ENCODE data around the gene LILRB4.
"Not testable (repeated sequence)": the region's sequence is repeated elsewhere in the genome, so short reads cannot be mapped to it uniquely, and the experiment has no call there.

The LILRB4 gene

DNA sequence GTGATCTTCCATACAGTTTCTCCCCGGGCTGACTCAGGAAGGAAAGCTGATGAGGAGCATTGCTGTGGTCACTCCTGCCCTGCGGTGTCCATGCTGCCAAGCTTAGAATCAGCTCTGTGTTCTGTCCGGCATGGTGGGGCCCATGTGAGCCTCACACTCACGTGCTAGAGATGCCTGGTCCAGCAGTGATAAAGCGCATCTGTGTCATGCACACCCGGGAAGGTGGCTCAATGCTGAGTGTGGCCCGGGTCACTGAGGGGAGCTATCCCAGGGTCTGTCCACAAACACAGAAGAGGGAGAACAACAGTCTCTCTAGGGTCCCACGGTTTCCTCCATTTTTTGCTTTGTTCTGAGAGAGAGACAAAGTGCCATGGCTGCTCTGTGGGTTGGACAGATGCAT lies 36.0 kb upstream of the LILRB4 start:
- DNase-seq (ENCODE audit: extremely low read depth, low read depth): no peak
- TF ChIP-seq, protein P1, sequence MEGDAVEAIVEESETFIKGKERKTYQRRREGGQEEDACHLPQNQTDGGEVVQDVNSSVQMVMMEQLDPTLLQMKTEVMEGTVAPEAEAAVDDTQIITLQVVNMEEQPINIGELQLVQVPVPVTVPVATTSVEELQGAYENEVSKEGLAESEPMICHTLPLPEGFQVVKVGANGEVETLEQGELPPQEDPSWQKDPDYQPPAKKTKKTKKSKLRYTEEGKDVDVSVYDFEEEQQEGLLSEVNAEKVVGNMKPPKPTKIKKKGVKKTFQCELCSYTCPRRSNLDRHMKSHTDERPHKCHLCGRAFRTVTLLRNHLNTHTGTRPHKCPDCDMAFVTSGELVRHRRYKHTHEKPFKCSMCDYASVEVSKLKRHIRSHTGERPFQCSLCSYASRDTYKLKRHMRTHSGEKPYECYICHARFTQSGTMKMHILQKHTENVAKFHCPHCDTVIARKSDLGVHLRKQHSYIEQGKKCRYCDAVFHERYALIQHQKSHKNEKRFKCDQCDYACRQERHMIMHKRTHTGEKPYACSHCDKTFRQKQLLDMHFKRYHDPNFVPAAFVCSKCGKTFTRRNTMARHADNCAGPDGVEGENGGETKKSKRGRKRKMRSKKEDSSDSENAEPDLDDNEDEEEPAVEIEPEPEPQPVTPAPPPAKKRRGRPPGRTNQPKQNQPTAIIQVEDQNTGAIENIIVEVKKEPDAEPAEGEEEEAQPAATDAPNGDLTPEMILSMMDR (IDR thresholded peaks at IDR 0.05; ENCODE audit: low read depth, low read length): no peak

- not testable (repeated sequence) for DNase-seq (ENCODE audit: extremely low read depth, low read depth)
Measured at GRCh38 chr19:54627912-54628311, 34.9 kb upstream of the LILRB4 start.

GRCh38 chr19:54630262-54630661 lies 32.5 kb upstream of the LILRB4 start, which contains the start of gene LILRB1:
Gene LILRB1 (plus strand): TSS chr19:54630484. CDS start chr19:54631074, 590 bp downstream.
- not testable (repeated sequence) for DNase-seq (ENCODE audit: extremely low read depth, low read depth)

DNA sequence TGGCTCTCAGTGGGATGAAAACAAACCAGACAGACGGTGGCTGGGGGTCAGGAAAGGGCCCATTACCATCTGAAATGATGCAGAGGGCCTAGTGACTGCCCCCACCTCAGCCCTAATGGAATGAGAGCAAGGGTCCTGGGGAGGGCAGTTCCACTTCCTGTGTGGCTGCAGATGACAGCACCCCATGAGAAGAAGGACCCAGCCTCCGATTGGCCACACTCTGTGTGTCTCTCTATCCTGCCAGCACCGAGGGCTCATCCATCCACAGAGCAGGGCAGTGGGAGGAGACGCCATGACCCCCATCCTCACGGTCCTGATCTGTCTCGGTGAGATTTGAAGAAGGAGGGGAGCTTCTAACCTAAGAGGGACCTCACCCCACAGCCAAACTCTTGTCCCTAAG lies 32.0 kb upstream of the LILRB4 start:
- no peak for DNase-seq (ENCODE audit: extremely low read depth, low read depth)
- TF ChIP-seq, protein P1 (IDR thresholded peaks at IDR 0.05; ENCODE audit: low read depth, low read length): no peak

GRCh38 chr19:54631489-54632337 lies 31.1 kb upstream of the LILRB4 start:
- not testable (repeated sequence) for DNase-seq (ENCODE audit: extremely low read depth, low read depth)

DNA sequence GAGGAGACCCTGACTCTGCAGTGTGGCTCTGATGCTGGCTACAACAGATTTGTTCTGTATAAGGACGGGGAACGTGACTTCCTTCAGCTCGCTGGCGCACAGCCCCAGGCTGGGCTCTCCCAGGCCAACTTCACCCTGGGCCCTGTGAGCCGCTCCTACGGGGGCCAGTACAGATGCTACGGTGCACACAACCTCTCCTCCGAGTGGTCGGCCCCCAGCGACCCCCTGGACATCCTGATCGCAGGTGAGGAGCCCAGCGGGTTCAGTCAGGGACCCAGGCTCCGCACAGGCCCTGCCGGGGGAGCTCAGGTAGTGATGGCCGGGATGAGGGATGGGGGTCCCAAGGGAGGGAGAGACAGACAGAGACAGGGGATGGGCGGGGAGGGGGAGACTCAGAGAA lies 30.3 kb upstream of the LILRB4 start:
- DNase-seq (ENCODE audit: extremely low read depth, low read depth): not testable (repeated sequence)

GRCh38 chr19:54633401-54633800 lies 29.4 kb upstream of the LILRB4 start:
- DNase-seq (ENCODE audit: extremely low read depth, low read depth): no peak
- TF ChIP-seq, protein P1 (IDR thresholded peaks at IDR 0.05; ENCODE audit: low read depth, low read length): no peak

- not testable (repeated sequence) for DNase-seq (ENCODE audit: extremely low read depth, low read depth)
Measured at GRCh38 chr19:54636081-54636480, 26.7 kb upstream of the LILRB4 start.

DNA sequence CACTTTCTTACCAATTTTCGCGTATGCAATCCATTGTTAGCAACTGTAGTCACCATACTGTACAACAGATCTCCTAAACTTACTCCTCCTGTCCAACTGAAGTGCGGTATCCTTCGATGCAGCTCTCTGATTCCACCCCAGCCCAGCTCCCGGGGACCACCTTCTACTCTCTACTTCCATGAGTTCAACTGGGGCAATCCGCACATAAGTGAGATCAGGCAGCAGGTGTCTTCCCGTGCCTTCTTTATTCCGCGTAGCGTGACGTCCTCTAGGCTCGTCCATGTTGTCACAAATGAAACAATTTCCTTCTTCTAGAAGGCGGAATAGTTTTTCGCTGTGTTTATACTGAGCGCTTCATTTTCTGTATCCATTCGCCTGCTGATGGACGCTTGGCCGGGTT lies 24.1 kb upstream of the LILRB4 start:
- no peak for DNase-seq (ENCODE audit: extremely low read depth, low read depth)
- TF ChIP-seq, protein P1 (IDR thresholded peaks at IDR 0.05; ENCODE audit: low read depth, low read length): no peak

DNA sequence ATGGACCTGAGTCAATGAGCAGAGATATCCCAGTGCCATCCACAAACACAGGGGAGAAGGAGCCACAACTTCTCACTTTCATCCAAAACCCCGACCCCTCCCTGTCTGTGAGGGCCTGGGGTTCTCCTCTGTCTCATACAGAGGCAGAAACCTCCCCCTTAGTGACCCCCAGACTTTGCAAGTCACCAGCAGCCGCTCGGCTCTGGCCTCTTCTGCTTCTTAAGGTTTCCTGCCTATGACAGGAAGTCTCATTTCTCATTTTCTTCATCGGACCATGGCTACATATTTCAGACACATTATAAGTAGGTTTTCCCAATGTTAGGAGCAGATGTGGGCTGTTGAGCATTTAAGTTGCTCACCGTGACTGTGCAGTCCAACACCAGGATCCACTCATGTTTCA lies 19.8 kb upstream of the LILRB4 start:
- DNase-seq (ENCODE audit: extremely low read depth, low read depth): not testable (repeated sequence)

DNA sequence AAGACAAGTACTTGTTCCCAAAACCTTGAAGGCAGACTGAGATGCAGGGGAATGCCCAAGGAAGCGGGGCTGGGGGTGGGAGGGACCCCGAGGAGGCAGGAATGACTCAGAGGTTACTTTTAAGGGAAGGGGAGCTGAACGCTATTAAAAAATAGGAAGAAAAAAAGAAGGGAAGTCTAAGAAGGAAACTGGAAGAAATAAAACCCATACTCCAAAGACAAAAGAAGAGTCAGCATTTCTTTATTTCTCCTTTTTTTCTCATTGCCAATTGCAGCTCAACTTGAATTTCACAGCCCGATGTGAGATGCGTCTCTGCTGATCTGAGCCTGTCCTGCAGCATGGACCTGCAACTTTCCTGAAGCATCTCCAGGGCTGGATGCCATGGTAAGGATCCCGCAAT lies 19.2 kb upstream of the LILRB4 start:
- DNase-seq (ENCODE audit: extremely low read depth, low read depth): not testable (repeated sequence)

Data from AG09319 (cell line).